Glomerular visceral epithelial cell (primary cell): ENCODE results near the gene PTPN9.

ENCODE experiments used
- DNase-seq: peaks from one replicate; pipeline ENCODE4 v3.0.0-alpha.2; 2016; ENCODE audit errors: extremely low spot score

The PTPN9 gene

GRCh38 chr15:75416584-75416983 lies 162.5 kb downstream of the PTPN9 start:
- DNase-seq, result no peak
